Endothelial cell of umbilical vein (primary cell): ENCODE results near the gene MBD2. TPM values are rescaled to one million over a fixed set of nuclear protein-coding genes. Genes with fewer than 3 reads are reported as not detected.

ENCODE experiments used
- BruUV-seq: library from RNA; stranded (reverse); fragments of 400-500 nt; replicated peaks from 2 replicates; lab custom pipeline; 2021; lab: Mats Ljungman, UMichigan
- CTCF ChIA-PET: fragments of 300-600, 350-600 bp; sonication (Branson Sonifier 250); formaldehyde crosslinking; loops from one replicate; lab custom pipeline; 2021; ENCODE audit warnings: antibody characterized with exemption, inconsistent platforms; lab: Charles Lee
- POLR2A ChIA-PET: fragments of 300-600, 350-600 bp; sonication (Branson Sonifier 250); formaldehyde crosslinking; loops from one replicate; lab custom pipeline; 2021; ENCODE audit warnings: antibody characterized with exemption, inconsistent platforms; lab: Charles Lee
- DNase-seq: peaks from one replicate; pipeline ENCODE4 v3.0.0-alpha.2; 2011; ENCODE audit warnings: low read depth, low spot score
- FAIRE-seq: peaks from 2 replicates; lab custom pipeline; 2011; peaks lifted over from hg19 to GRCh38; lab: Jason Lieb, UNC
- H2AFZ ChIP-seq: 2 replicates; pipeline ENCODE4 v1.6.0; 2012; ENCODE audit warnings: low read depth, low read length, control low read depth, inconsistent platforms
- H3K27ac ChIP-seq: 2 replicates; pipeline ENCODE4 v1.5.1; 2011; ENCODE audit warnings: low read depth, mild to moderate bottlenecking, control low read depth, low read length, moderate library complexity; ENCODE audit not compliant: insufficient read depth
- H3K27me3 ChIP-seq, 2 experiments: 2 replicates each; pipeline versions ENCODE4 v1.6.0 to v1.6.1; 2011; ENCODE audit warnings: low read length in 2 of 2, mixed read lengths in 1 of 2; ENCODE audit not compliant: control insufficient read depth in 2 of 2, insufficient read depth in 2 of 2
- H3K36me3 ChIP-seq, 2 experiments: 2 replicates in 1 of 2; 3 replicates in 1 of 2; pipeline ENCODE4 v1.5.1; 2011; ENCODE audit warnings: low read length in 2 of 2, mild to moderate bottlenecking in 1 of 2, moderate library complexity in 1 of 2; ENCODE audit not compliant: control insufficient read depth in 2 of 2, insufficient read depth in 2 of 2; ENCODE audit errors: extremely low read depth in 1 of 2
- H3K4me1 ChIP-seq: 3 replicates; pipeline ENCODE4 v1.5.1; 2011; ENCODE audit warnings: mild to moderate bottlenecking, low read length; ENCODE audit not compliant: control insufficient read depth, insufficient read depth; ENCODE audit errors: extremely low read depth
- H3K4me2 ChIP-seq: 2 replicates; pipeline ENCODE4 v1.6.1; 2011; ENCODE audit warnings: low read length, control low read depth, mixed read lengths; ENCODE audit not compliant: insufficient read depth
- H3K4me3 ChIP-seq, 3 experiments: fragments of 200-600 bp in 1 of 3; sonication (generic), shearing (Covaris generic) in 1 of 3; replicated peaks in 1 of 3; 2 replicates each; pipeline ENCODE4 v1.5.1; 2011 to 2016; ENCODE audit warnings: control low read depth in 3 of 3, low read length in 3 of 3, mild to moderate bottlenecking in 2 of 3, inconsistent platforms in 1 of 3, low read depth in 1 of 3, moderate library complexity in 1 of 3; ENCODE audit not compliant: insufficient read depth in 1 of 3
- H3K79me2 ChIP-seq: 2 replicates; pipeline ENCODE4 v1.6.0; 2012; ENCODE audit warnings: low read length, inconsistent platforms; ENCODE audit not compliant: control insufficient read depth, insufficient read depth
- H3K9ac ChIP-seq: replicated peaks from 2 replicates; pipeline ENCODE3; 2011; ENCODE audit warnings: low read length, control low read depth; ENCODE audit not compliant: insufficient read depth; ENCODE audit errors: extremely low read depth
- H3K9me1 ChIP-seq: replicated peaks from 3 replicates; pipeline ENCODE4 v1.6.0; 2011; ENCODE audit warnings: mild to moderate bottlenecking, low read length; ENCODE audit not compliant: control insufficient read depth, insufficient read depth; ENCODE audit errors: extremely low read depth
- H3K9me3 ChIP-seq: replicated peaks from 2 replicates; pipeline ENCODE4 v1.5.1; 2012; ENCODE audit warnings: low read length, inconsistent platforms; ENCODE audit not compliant: control insufficient read depth, insufficient read depth
- H4K20me1 ChIP-seq: replicated peaks from 2 replicates; pipeline ENCODE3; 2011; ENCODE audit warnings: mild to moderate bottlenecking, low read length; ENCODE audit not compliant: control insufficient read depth, insufficient read depth; ENCODE audit errors: extremely low read depth
- CTCF ChIP-seq, 2 donors: IDR thresholded peaks; 1 replicate in 1 of 2; 2 replicates in 1 of 2; pipeline ENCODE4 v1.5.1; 2011; ENCODE audit warnings: low read length in 2 of 2, mild to moderate bottlenecking in 2 of 2, moderate library complexity in 2 of 2, control low read depth in 1 of 2, inconsistent platforms in 1 of 2, low read depth in 1 of 2; ENCODE audit not compliant: insufficient read depth in 1 of 2; ENCODE audit errors: extremely low read depth in 1 of 2
- FOS ChIP-seq: IDR thresholded peaks from 2 replicates; pipeline ENCODE4 v1.6.1; 2011; ENCODE audit warnings: mild to moderate bottlenecking, low read length, moderate library complexity, borderline replicate concordance; ENCODE audit not compliant: insufficient read depth
- GATA2 ChIP-seq: IDR thresholded peaks from 2 replicates; pipeline ENCODE4 v1.7.0; 2011; ENCODE audit warnings: low read depth, mild to moderate bottlenecking, moderate library complexity, mixed read lengths, low read length; ENCODE audit not compliant: insufficient read length, insufficient read depth
- JUN ChIP-seq: IDR thresholded peaks from 2 replicates; pipeline ENCODE4 v1.6.1; 2011; ENCODE audit warnings: borderline replicate concordance, low read depth; ENCODE audit not compliant: insufficient read length, insufficient read depth
- MYC ChIP-seq: IDR thresholded peaks from one replicate; pipeline ENCODE4 v1.6.1; 2011; ENCODE audit warnings: mild to moderate bottlenecking, low read depth, low read length
- dilution Hi-C: fragments of 300-500 bp; cut with MboI; formaldehyde crosslinking; loops from one replicate; pipeline ENCODE4 v1.15.0; 2019; ENCODE audit warnings: low sequenced_read_pairs; ENCODE audit not compliant: extremely low pct_ligation_motif_present
- intact Hi-C: fragments of 100-400 bp; cut with micrococcal nuclease; formaldehyde crosslinking; loops from one replicate; pipeline ENCODE4 v1.10.0; 2022
- polyA plus RNA-seq, 4 experiments: library from polyadenylated mRNA; depleted of rRNA in 3 of 4; stranded (reverse) in 3 of 4; unstranded in 1 of 4; fragments of >200 nt; gene quantifications; 2 replicates each; pipeline versions ENCODE4 v1.2.1 to v1.2.3, GENCODE V29; 2011 to 2012; ENCODE audit warnings: missing spikeins in 1 of 4
- total RNA-seq: library from RNA; stranded (reverse); gene quantifications from 2 replicates; pipeline ENCODE4 v1.2.3, GENCODE V29; 2021

The MBD2 gene
- total and polyA plus RNA-seq, 2 donors (not counting 3 experiments of a cell fraction or from before 2014, with no cell fraction given), result 86.8 to 110 TPM

GRCh38 chr18:54238173-54238936 is 13.9 kb upstream of the MBD2 start:
- no peaks in the 10 kb centered on the region for H3K27me3 ChIP-seq
- H3K27ac ChIP-seq, result peak overlapping the region; percentile 75
- H3K79me2 ChIP-seq, result no peaks in the 10 kb centered on the region
- peak overlapping the region in 1 of 3 experiments; percentile 37 for H3K4me3 ChIP-seq
- TF ChIP-seq JUN (no peak), CTCF (IDR thresholded peaks at IDR 0.05; ENCODE audit: extremely low read depth in 1 of 2, insufficient read depth in 1 of 2, low read depth in 1 of 2, low read length in 2 of 2) (no peak), FOS (no peak), GATA2 (no peak), MYC (no peak)
- H3K9me1 ChIP-seq, result no peaks in the 10 kb centered on the region
- no TSS peak for BruUV-seq
- DNase-seq (peak; percentile 77), FAIRE-seq (no peak)
- peak overlapping the region; percentile 91 for H2AFZ ChIP-seq
- no peaks in the 10 kb centered on the region for H4K20me1 ChIP-seq
- peak overlapping the region; percentile 78 for H3K4me2 ChIP-seq
- H3K9ac ChIP-seq, result peak overlapping the region; percentile 56
- dilution Hi-C loops (no loop called here), intact Hi-C loops (no loop called here)
- no peaks in the 10 kb centered on the region for H3K36me3 ChIP-seq
- POLR2A ChIA-PET, result no interaction called here
- CTCF ChIA-PET, result interaction anchor here (1.1 to 2.4 kb wide), 8 partner anchors 11 to 111 kb away, joined by 3 to 9 read pairs (median 6); partner anchors contain the start of genes MBD2 and POLI
- peaks cover 50% of the 10 kb centered on the region for H3K4me1 ChIP-seq
- H3K9me3 ChIP-seq, result no peaks in the 10 kb centered on the region
